Loucy (cell line): ENCODE data around the gene PTPRN2.

Experiments
- H2AFZ ChIP-seq: fragments of 200-600 bp; sonication (generic); 2 replicates; pipeline ENCODE4 v1.6.0; 2016; ENCODE audit warnings: antibody characterized with exemption, mild to moderate bottlenecking, low read length, moderate library complexity
- H3F3A ChIP-seq: fragments of 200-600 bp; 2 replicates; pipeline ENCODE4 v1.6.0; 2016; ENCODE audit warnings: antibody characterized with exemption, low read depth, mild to moderate bottlenecking
- H3K27me3 ChIP-seq: fragments of 200-600 bp; sonication (generic); 2 replicates; pipeline ENCODE4 v1.6.1; 2014; ENCODE audit warnings: low read length, mild to moderate bottlenecking; ENCODE audit not compliant: insufficient read depth, poor library complexity, severe bottlenecking
- H3K36me3 ChIP-seq: fragments of 200-600 bp; sonication (generic); 2 replicates; pipeline ENCODE4 v1.6.1; 2016; ENCODE audit warnings: low read length; ENCODE audit not compliant: insufficient read depth
- H3K4me1 ChIP-seq: fragments of 200-600 bp; sonication (generic); 2 replicates; pipeline ENCODE4 v1.5.1; 2014; ENCODE audit warnings: low read length, mild to moderate bottlenecking; ENCODE audit not compliant: insufficient read depth, poor library complexity, severe bottlenecking
- H3K4me2 ChIP-seq: fragments of 200-600 bp; sonication (generic); 2 replicates; pipeline ENCODE4 v1.6.0; 2014; ENCODE audit warnings: antibody characterized with exemption, low read length, low read depth, mild to moderate bottlenecking; ENCODE audit not compliant: poor library complexity, severe bottlenecking
- H3K4me3 ChIP-seq: fragments of 200-600 bp; sonication (generic); 2 replicates; pipeline ENCODE4 v1.5.1; 2014; ENCODE audit warnings: low read length, mild to moderate bottlenecking, mixed read lengths; ENCODE audit not compliant: poor library complexity, severe bottlenecking
- H3K79me2 ChIP-seq: fragments of 200-600 bp; sonication (generic); 2 replicates; pipeline ENCODE4 v1.6.1; 2014; ENCODE audit warnings: low read length; ENCODE audit not compliant: insufficient read depth
- H3K9ac ChIP-seq: fragments of 200-600 bp; sonication (generic); 2 replicates; pipeline ENCODE4 v1.6.0; 2014; ENCODE audit warnings: mild to moderate bottlenecking, low read depth, low read length, moderate library complexity; ENCODE audit not compliant: poor library complexity, severe bottlenecking
- H3K9me2 ChIP-seq: fragments of 200-600 bp; sonication (generic); replicated peaks from 2 replicates; pipeline ENCODE4 v1.6.1; 2016; ENCODE audit warnings: low read depth, low read length, mixed read lengths
- H3K9me3 ChIP-seq: fragments of 200-600 bp; sonication (generic); 2 replicates; pipeline ENCODE4 v1.6.1; 2014; ENCODE audit warnings: mild to moderate bottlenecking, antibody characterized with exemption, low read length, low read depth; ENCODE audit not compliant: insufficient read depth
- H4K20me1 ChIP-seq: fragments of 200-600 bp; sonication (generic); 2 replicates; pipeline ENCODE4 v1.6.0; 2014; ENCODE audit warnings: antibody characterized with exemption, low read length, mild to moderate bottlenecking; ENCODE audit not compliant: insufficient read depth, poor library complexity, severe bottlenecking
- EZH2phosphoT487 ChIP-seq: fragments of 200-600 bp; IDR thresholded peaks from 2 replicates; pipeline ENCODE4 v1.6.1; 2018; ENCODE audit warnings: antibody characterized with exemption, mild to moderate bottlenecking, moderate library complexity, borderline replicate concordance
- TF ChIP-seq, protein P1 (sequence below): fragments of 200-600 bp; sonication (generic); conservative IDR thresholded peaks from 2 replicates; pipeline ENCODE4 v1.5.1; 2014; ENCODE audit warnings: mild to moderate bottlenecking, antibody characterized with exemption, low read length

The PTPRN2 gene

GRCh38 chr7:158357106-158357897, 230.3 kb downstream of the PTPRN2 start:
- Histone ChIP-seq H4K20me1 (no peaks in the 10 kb centered on the region), H3K4me3 (no peak overlapping the region), H3F3A (no peaks in the 10 kb centered on the region), H3K27me3 (no peaks in the 10 kb centered on the region), H3K36me3 (no peaks in the 10 kb centered on the region), H3K79me2 (no peaks in the 10 kb centered on the region), H3K4me2 (no peak overlapping the region), H2AFZ (no peak overlapping the region), H3K9ac (no peak overlapping the region), H3K9me3 (peaks cover 19% of the 10 kb centered on the region; the same call in 1 of the 2 replicates), H3K4me1 (no peaks in the 10 kb centered on the region), H3K9me2 (no peaks in the 10 kb centered on the region)
- TF ChIP-seq, protein P1, sequence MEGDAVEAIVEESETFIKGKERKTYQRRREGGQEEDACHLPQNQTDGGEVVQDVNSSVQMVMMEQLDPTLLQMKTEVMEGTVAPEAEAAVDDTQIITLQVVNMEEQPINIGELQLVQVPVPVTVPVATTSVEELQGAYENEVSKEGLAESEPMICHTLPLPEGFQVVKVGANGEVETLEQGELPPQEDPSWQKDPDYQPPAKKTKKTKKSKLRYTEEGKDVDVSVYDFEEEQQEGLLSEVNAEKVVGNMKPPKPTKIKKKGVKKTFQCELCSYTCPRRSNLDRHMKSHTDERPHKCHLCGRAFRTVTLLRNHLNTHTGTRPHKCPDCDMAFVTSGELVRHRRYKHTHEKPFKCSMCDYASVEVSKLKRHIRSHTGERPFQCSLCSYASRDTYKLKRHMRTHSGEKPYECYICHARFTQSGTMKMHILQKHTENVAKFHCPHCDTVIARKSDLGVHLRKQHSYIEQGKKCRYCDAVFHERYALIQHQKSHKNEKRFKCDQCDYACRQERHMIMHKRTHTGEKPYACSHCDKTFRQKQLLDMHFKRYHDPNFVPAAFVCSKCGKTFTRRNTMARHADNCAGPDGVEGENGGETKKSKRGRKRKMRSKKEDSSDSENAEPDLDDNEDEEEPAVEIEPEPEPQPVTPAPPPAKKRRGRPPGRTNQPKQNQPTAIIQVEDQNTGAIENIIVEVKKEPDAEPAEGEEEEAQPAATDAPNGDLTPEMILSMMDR: no peak
- no peak for TF ChIP-seq EZH2phosphoT487

- H2AFZ ChIP-seq: no peak overlapping the region
- H3K9me3 ChIP-seq: peaks cover 19% of the 10 kb centered on the region; the same call in 1 of the 2 replicates
- no peaks in the 10 kb centered on the region for H3K79me2 ChIP-seq
- no peaks in the 10 kb centered on the region for H4K20me1 ChIP-seq
- no peak for TF ChIP-seq EZH2phosphoT487
- TF ChIP-seq, protein P1: no peak
- no peak overlapping the region for H3K4me2 ChIP-seq
- H3K27me3 ChIP-seq: no peaks in the 10 kb centered on the region
- H3K4me1 ChIP-seq: no peaks in the 10 kb centered on the region
- H3K36me3 ChIP-seq: no peaks in the 10 kb centered on the region
- H3K4me3 ChIP-seq: no peak overlapping the region
- no peak overlapping the region for H3K9ac ChIP-seq
- no peaks in the 10 kb centered on the region for H3K9me2 ChIP-seq
- H3F3A ChIP-seq: no peaks in the 10 kb centered on the region
Observed at GRCh38 chr7:158356454-158356853, 231.2 kb downstream of the PTPRN2 start.

- Histone ChIP-seq H3K9ac (no peak overlapping the region), H3K4me3 (no peak overlapping the region), H4K20me1 (no peaks in the 10 kb centered on the region), H3K4me1 (no peaks in the 10 kb centered on the region), H3K4me2 (no peak overlapping the region), H3K9me2 (no peaks in the 10 kb centered on the region), H2AFZ (no peak overlapping the region), H3F3A (no peaks in the 10 kb centered on the region), H3K27me3 (no peaks in the 10 kb centered on the region), H3K36me3 (no peaks in the 10 kb centered on the region), H3K9me3 (peaks cover 16% of the 10 kb centered on the region; the same call in 1 of the 2 replicates), H3K79me2 (no peaks in the 10 kb centered on the region)
- TF ChIP-seq, protein P1: no peak; the same call in 1 of the 2 replicates
- no peak for TF ChIP-seq EZH2phosphoT487
Observed at GRCh38 chr7:158355456-158356065, 232.1 kb downstream of the PTPRN2 start.
